SIG-M5 treated with dmso at 0.1 percent for 504 hours (cell line): ENCODE measurements around the gene ZNF804B.

Experiments used
- DNase-seq: peaks from one replicate; lab custom pipeline; 2025; ENCODE audit not compliant: unreplicated experiment; lab: John Stamatoyannopoulos, UW

ZNF804B gene

DNA sequence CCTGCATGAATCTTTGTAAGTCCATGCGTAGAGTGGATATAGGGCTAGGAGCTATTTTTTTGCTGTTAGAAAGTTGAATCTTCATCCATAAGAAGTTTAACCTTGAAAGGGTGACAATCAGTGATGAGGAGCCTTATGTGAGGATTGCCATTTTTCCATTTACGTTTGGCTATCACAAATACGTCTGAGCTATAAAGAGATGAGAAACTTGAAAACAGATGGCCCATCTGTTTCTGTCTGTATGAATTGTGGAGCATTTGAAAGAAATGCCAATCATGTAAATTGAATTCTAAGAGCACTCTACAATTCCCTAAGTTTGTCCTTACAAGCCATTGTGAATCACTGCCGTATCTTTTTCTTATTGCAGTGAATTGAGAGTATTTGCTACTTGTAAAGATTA lies 205.9 kb downstream of the ZNF804B start:
- DNase-seq, result no peak

DNA sequence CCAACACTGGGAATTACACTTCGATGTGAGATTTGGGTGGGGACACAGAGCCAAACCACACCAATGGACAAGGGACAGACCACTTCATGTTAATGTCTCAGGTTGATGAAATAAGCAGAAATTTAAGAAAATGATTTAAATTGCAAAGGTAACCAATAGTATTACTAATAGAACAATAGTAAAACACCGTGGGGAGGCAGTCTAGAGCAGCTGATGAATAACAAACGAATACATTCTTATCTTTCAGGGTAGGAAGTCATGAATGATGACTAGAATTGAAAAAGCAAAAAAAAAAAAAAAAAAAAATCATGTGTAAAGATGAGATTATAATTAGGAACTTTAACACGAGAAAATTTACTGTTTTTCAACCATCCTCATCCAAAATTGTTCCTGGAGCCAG lies 207.9 kb downstream of the ZNF804B start:
- no peak for DNase-seq

DNA sequence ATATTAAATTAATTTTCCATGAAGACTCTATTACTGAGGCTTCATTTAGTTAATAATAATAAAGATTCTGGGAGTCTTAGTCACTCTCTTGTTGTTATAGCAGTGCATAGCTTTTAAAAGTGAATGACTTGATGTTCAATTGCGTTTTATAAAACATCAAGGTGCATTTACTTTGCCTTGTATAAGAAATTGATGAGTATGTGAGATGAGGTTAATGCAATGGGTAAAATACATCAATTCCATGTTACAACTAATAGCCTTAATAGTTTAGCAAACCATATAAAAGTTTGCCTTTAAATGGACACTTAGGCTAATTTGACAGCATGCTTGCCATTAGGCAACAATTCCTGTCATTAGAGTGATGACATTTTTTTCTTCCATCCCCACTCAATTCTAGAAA lies 209.7 kb downstream of the ZNF804B start:
- DNase-seq, result no peak

DNA sequence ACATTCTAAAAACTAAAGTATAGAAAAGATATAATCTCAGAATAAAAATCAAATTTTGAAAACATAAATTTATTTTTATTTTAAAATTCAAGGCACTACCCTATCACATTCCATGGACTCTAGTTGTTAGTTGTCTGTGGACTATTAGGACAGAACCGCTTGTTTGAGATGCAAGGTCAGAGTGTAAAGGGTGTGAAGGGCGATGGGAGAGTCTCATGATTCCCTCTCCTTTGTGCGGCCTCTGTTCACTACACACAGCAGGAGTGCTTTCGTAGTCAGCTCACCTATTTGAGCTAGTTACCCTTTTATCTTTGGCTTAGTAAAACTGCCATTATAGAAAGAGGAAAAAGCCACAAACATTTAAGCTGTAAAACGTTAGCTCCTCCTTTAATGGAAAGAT lies 225.8 kb downstream of the ZNF804B start:
- no peak for DNase-seq

- no peak for DNase-seq
Observed at GRCh38 chr7:89001306-89001705, 241.8 kb downstream of the ZNF804B start.

GRCh38 chr7:89002981-89003956 lies 243.8 kb downstream of the ZNF804B start:
- no peak for DNase-seq

GRCh38 chr7:89012016-89012415 lies 252.5 kb downstream of the ZNF804B start:
- DNase-seq, result no peak

- no peak for DNase-seq
Observed at GRCh38 chr7:89017695-89018094, 258.2 kb downstream of the ZNF804B start.

DNA sequence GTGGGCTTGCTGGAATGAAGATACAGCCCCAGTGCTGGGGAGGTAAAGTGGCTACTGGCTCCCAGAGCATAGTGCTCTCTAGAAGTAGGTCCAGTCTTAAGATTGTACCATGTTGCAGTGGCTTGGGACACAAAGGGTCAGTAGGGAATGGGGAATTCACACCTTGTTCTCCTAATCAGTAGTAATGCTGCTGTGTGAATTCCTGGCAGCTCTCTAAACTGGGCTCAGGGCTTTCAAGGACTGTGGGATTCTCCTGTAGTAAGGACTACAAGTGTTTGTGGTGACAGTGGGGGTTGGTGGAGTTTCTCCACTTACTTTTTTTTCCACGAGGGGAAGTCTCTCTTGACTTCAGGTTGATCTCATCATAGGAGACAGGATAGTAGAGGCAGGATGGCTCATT lies 262.2 kb downstream of the ZNF804B start:
- no peak for DNase-seq

DNA sequence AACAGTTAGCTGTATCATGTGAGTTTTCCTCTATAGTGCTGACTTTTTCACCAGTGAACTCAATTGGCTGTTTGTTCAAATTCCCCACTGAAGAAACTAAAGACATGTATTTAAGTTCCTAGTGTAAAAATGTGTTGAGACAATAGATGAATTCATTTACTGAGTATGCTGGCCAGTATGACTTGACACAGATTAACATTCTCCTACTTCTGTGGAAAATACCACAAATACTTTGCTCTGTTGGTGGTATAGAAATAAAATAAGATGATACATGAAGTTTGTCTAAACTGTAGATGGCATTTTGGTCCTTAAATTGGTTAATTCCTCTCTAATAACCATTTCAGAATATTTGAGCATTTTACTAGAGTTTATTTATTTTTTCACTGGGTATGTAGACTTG lies 263.7 kb downstream of the ZNF804B start:
- no peak for DNase-seq

DNA sequence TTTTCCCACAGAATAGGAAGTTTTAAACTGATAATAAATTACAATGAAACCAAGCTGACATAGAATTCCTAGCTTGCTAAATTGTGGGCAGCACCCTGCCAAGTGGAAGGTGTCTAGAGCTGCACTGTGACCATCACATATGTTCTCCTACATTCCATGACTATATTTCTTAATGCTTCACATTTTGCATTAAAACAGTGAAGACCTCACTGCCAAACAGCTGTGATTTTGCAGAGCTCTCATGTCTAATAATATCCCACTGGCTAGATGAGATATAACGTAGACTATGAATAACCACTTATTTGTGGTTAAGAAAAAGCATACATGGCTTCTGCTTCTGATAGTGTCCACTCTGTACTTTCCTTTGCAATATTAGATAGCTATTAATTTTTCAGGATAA lies 264.4 kb downstream of the ZNF804B start:
- DNase-seq, result no peak

GRCh38 chr7:89027781-89028180 lies 268.3 kb downstream of the ZNF804B start:
- DNase-seq, result peak; percentile 16

- no peak for DNase-seq
Observed at GRCh38 chr7:89028319-89028718, 268.8 kb downstream of the ZNF804B start.

DNA sequence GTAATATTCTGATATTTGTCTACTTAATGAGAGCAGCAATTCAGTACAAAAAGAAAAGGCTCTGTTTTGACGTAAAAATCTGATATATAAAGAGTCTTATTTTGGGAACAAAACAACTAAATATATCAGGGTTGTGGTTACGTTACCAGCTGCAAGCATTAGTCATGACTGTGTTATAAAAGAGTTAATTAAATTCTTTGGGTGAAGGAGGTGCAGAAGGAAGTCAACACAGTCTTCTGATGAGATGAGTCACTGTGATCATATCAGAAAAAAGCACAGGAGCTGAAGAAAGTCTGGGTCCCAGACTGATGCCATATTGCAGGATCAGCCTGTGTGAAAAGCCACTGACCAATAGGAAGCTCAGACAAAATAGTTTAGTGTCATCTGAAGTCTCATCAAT lies 270.4 kb downstream of the ZNF804B start:
- no peak for DNase-seq

DNA sequence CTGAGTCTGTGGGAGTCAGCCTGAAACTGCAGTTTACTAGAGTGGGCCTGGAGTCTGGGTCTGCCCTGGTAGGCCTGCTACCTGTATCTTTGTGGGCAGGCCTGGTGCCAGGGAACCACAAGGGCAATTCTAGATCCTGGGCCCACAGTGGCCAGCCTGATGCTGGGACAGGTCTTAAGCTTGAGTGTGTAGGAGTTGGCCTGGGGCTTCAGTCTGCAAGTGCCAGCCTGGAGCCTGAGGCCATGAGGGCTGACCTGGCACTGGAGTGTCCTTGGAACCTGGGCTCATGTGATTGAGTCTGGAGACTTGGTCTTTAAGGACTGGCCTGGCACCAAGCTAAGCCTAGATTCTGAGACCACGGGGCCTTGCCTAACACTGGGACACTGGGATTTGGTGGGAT lies 281.7 kb downstream of the ZNF804B start:
- no peak for DNase-seq

GRCh38 chr7:89042940-89043339 lies 283.4 kb downstream of the ZNF804B start:
- DNase-seq, result no peak

- DNase-seq, result no peak
Observed at GRCh38 chr7:89049043-89049442, 289.5 kb downstream of the ZNF804B start.

DNA sequence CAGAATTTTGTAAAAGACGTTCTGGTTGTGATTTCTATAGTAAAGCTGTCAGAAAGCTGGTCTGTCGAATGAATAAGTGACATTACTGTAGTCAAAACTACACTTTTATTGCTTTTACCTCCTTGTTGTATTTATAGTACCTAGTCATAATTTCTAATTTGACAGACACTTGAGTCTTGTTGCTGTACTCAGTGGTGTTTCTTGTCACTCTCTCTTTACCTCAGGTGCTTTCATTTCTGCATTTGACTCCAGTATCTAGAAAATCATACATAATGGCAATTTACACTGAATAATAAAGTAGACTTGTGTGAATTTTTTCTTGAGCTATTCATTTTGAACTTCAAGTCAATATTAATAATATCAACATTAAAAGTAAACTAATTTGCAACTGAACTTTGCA lies 293.6 kb downstream of the ZNF804B start:
- no peak for DNase-seq

- DNase-seq, result no peak
Observed at GRCh38 chr7:89054361-89054760, 294.9 kb downstream of the ZNF804B start.

DNA sequence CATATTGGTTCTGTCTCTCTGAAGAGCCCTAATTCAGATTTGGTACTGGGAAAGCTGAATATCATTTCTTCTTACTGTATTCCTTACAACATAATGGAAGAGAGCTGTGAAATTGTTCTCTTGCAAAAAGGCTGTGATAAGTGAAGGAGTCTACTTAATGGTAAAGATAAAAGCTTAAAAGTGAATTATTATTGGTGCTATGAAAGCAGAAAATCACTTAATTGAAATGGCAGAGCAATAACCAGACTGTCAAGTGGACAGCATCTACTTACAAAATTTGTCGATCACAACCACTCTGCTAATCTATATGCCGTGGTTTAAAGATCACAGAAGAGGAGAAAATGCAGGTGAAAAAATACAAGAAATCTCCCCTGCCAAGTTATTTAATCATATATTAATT lies 300.7 kb downstream of the ZNF804B start:
- DNase-seq, result no peak

DNA sequence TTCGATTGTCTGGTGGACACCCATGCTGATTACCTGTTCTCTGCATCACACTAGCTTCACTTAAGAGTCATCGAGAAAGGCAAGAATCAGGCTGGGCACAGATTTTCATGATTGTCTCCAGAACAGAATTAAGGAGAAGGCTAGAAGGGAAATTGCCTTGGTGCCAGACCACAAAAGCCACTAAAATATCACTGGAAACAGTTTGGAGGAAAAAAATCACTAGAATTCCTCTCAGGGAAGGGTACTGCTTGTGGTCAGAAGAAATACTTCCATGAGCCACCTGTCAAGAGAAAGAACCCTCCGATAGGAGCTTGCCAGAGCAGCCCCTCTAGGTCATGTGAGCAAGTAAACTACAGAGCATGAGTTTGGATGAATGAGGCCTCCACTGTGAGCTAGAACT lies 305.3 kb downstream of the ZNF804B start:
- no peak for DNase-seq

DNA sequence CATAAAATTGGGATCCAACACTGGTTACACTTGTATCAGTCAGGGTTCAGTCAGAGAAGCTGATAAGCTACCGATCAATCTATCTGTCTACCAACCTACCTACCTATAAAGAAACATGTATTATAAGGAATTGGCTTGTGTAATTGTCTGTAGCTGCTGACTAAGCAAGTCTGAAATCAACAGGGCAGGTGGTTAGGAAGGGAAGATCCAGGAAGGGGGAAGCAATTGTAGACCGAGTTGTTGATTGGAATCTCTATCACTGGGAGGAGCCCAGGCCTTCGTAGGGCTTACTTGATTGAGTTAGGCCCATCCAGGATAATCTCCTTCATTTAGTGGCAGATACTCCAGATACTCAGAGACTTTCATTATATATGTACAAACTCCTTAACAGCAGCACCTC lies 307.5 kb downstream of the ZNF804B start:
- no peak for DNase-seq

GRCh38 chr7:89072081-89072480 lies 312.6 kb downstream of the ZNF804B start:
- DNase-seq, result no peak
